Esophagus muscularis mucosa (tissue), 4 donors: Measurements from ENCODE around the gene KIRREL3.

Source experiments
- CTCF ChIP-seq, 3 experiments: fragments of 200-600 bp in 2 of 3; fragments of 450-650 bp in 1 of 3; sonication (generic) in 2 of 3; IDR thresholded peaks; one replicate each; pipeline ENCODE4 v1.5.1; 2017 to 2019; ENCODE audit warnings: antibody characterized with exemption in 3 of 3, mild to moderate bottlenecking in 2 of 3, moderate library complexity in 1 of 3
- EP300 ChIP-seq: sonication (generic); formaldehyde crosslinking; IDR thresholded peaks from one replicate; pipeline ENCODE4 v1.6.1; 2017; ENCODE audit warnings: antibody characterized with exemption
- POLR2A ChIP-seq: fragments of 450-650 bp; IDR thresholded peaks from one replicate; pipeline ENCODE4 v1.6.1; 2017; ENCODE audit warnings: antibody characterized with exemption, moderate library complexity, mild to moderate bottlenecking, low read depth
- POLR2AphosphoS5 ChIP-seq, 2 donors: sonication (generic); formaldehyde crosslinking; IDR thresholded peaks; one replicate each; pipeline ENCODE4 v1.6.1; 2017; ENCODE audit warnings: antibody characterized with exemption in 2 of 2

GRCh38 chr11:126546191-126546590 is 454.4 kb downstream of the KIRREL3 start:
- TF ChIP-seq CTCF (IDR thresholded peaks at IDR 0.05) (no peak), EP300 (no peak), POLR2A (no peak), POLR2AphosphoS5 (IDR thresholded peaks at IDR 0.05) (no peak)
